ENCODE data around the gene ZNF860.
"Not testable (repeated sequence)": the region's sequence is repeated elsewhere in the genome, so short reads cannot be mapped to it uniquely, and the experiment has no call there.

ZNF860 gene

DNA sequence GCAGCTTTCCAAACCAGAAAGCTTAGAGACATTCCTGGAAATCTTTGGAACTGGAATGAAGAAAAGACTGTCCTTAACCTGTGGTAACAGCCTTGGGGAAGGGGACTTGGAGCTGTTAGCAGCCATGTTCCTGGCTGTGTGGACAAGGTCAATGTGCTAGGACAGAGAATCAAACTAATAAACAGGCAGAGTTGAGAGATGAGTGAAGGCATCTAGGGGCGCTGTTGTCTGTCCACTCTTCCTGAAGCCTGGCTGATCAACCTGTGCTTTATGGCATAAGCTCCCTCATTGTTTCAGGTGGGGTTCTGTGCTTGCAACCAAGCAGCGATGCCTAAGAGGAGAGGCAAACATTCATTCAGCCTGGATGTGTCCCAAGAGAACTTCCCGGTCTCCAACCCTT is 19.3 kb downstream of the ZNF860 start:
- no peak for DNase-seq

DNA sequence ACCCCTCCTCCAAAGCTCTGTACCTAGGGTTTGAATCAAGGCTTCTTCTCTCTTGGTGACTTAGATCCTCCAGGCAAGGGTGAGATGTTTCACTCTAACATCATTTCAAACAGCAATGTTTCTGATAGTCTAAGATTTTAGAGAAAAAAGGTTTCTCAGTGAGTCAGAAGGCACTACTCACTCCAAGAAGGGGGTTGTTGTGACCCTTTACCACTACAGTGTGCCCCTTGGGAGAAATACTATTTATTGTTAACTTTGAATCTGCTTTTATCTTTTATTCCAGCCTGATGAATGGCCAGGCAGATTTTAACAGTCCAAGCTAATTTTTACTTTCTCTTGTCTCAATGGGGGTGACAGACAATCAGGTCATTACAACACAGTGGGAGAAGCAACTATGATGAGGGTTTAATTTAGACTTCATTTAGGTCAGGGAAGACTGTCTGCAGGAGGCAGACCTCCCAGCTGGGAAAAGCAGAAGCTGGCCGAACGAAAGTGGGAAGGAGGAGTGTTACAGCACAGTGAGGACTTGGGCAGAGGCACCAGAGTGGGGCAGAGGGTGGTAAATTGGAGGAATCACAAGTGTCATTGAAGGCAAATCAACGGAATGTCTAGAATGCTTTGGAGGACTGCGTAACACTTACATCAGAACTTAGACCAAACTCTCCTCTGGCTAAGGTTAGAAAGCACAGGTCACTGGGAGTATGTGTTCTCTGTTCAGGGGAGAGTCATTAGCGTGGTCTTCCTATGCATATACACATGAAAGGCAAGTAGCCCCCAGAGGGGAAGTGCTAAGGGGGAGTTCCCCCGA is 21.2 kb downstream of the ZNF860 start:
- no peak for DNase-seq

DNA sequence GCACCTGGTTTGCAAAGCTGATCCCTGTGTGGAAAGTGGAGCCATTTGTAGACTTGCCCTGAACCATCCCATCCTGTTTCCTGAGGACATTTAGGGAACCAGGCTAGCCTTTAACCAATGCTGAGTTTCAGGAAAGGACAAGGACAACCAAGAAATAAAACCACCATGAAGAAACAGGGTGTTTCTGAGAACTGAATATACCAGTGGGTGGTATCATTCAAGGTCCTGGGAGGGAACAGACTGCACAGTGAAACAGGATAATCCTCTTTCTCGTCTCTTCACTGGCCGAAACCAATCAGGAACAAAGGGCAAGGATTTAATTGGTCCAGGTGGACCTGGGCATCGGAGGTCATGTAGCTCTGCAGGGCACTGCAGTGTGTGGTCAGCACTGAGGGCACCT is 21.8 kb downstream of the ZNF860 start:
- no peak for DNase-seq

DNA sequence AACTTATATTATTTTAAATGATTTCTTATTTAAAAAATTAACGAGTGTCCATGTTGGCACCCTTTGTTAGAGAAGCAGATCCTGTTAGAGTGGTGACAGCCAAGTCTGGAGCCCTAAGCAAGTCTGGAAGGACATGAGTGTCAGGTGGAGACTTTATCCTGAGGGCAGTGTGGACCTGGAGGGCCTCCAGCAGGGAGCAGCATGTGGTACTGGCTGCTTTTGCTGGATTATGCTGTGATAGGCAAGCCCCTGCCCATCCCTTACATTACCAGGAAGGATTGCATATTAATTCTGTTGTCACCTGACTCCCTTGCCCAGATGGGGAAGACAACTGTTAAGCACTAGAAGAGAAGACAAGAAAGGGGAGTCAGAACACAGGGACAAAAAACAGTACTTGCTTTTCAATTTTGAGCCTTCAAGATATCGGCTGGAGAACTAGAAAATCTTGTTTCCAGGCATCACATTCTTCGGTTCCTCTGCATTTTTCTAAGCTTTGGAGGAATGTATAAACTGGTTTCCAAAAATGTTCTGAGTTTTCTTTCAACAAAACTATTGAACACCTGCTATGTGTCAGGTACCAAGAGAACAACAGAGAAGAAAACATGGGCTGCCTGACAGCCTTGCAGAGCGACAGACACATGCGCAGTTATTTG is 22.7 kb downstream of the ZNF860 start:
- no peak for DNase-seq

DNA sequence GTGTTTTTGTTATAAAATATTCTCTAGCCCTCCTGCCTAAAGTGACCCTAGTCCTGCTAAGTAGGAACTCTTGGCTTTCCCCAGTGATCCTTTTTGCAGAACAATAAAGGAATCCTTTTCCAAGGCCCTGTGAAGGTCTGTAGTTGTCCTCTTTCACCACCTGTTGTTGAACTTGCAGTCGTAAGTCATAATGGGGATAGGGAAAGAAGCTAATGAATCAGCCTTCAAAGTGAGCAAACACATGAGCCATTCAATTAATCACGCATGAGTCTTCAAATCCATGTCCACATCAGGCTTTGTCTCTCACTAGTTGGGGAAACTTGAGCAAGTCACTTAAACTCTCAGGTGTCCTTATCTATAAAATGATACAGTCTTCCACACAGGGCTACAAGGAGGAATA is 27.6 kb downstream of the ZNF860 start:
- no peak for DNase-seq

DNA sequence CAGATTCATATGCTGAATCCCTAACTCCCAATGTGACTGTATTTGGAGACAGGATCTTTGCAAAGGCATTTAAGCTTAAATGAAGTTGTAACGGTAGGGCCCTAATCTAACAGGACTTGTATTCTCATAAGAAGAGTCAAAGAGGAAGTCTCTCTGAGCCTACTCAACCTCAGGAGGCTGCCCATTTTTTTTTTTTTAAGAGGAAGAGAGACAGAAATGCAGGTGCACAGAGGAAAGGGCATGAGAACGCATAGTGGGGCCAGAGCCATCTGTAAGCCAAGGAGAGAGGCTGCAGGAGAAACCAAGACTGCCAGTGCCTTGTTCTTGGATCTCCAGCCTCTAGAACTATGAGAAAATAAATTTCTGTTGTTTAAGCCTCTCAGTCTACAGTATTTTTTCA is 28.4 kb downstream of the ZNF860 start:
- no peak for DNase-seq

DNA sequence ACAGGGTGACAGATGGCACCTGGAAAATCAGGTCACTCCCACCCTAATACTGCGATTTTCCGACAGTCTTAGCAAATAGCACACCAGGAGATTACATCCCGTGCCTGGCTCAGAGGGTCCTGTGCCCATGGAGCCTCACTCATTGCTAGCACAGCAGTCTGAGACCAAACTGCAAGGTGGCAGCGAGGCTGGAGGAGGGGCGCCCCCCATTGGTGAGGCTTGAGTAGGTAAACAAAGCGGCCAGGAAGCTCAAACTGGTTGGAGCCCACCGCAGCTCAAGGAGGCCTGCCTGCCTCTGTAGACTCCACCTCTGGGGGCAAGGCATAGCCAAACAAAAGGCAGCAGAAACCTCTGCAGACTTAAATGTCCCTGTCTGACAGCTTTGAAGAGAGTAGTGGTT is 29.1 kb downstream of the ZNF860 start:
- not testable (repeated sequence) for DNase-seq

DNA sequence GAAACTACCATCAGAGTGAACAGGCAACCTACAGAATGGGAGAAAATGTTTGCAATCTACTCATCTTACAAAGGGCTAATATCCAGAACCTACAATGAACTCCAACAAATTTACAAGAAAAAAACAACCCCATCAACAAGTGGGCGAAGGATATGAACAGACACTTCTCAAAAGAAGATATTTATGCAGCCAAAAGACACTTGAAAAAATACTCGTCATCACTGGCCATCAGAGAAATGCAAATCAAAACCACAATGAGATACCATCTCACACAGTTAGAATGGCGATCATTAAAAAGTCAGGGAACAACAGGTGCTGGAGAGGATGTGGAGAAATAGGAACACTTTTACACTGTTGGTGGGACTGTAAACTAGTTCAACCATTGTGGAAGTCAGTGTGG is 34.1 kb downstream of the ZNF860 start:
- not testable (repeated sequence) for DNase-seq

DNA sequence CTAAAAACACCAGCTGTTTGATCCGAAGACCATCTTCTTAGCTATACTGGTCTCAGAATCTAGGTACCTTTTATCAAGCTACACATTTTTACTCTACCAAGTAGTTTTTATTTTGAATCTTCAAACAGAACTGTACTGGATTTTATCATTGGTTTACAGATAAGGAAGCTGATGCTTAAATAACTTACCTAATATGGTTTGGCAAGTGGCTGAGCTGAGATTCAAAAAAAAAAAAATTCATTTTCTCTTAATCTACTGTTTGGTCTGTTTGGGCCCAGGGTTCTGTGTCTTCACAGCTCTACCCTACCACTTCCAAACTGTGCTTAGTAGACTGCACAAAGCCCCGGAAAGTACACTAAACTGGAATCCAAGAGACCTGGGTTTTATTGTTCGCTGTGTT is 35.7 kb downstream of the ZNF860 start:
- DNase-seq: no peak

DNA sequence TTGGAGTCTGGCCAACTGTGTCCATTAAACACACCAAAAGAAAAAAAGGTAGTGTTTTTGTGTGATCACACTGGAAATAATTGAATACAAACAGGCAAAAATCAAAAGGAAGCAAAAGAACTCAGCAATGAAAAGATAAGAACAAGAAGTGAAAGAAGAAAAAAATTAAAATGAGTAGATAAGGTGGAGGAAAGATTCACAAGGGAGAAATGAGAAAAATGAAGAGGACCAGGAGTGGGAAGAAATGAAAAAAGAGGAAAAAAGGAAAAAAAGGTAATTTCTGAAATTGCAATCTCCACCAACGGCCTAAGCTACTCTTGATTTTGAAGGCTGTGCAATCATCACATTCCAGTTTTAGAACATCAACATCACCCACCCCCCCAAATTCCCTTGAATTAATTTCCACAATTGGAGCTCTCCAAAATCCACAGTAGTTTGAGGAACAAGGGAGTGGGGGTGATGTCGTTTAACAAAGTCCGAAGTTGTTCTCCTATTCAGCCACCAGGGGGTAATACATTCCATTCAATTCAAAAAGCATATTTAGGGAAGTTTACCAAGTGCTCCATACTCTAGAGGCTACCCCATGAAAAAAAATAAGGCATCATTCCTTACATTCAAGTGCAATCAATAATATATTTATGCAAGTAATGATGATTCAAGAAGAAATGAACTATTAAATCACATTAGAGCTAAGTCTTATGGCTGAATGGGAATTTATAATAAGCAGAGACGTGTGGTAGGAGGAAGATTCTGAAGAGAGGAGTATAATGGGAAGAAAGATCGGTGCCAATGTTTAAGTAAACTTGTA is 37.4 kb downstream of the ZNF860 start:
- DNase-seq: no peak

DNA sequence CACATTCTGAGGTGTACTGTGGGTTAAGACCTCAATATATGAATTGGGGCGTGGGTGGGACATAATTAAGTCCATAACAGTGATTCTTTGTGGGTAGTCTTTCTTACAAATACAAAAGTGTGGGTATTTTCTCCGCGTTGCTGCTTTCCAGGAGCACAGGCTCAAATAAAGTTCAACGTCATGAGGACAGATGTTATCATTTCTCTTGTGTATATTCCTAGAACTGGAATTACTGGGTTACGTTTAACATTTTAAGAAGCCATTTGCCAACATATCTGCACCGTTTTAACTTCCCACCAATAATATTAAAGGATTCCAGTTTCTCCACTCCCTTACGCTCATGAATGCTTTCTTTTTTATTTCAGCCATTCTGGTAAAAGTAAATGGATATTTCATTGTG is 39.6 kb downstream of the ZNF860 start:
- DNase-seq: no peak

DNA sequence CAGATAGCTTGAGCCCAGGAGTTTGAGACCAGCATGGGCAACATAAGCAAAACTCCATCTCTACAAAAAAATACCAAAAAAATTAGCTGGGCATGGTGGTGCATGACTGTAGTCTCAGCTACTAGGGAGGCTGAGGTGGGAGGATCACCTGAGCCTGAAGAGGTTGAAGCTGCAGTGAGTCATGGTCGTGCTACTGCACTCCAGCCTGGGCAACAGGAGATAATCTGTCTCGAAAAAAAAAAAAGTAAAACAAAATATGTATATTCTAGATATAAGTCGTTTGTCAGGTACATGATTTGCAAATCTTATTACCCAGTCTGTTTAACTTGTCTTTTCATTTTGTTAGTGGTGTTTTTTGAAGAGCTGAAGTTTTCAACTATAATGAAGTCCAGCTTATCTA is 40.2 kb downstream of the ZNF860 start:
- DNase-seq: no peak

DNA sequence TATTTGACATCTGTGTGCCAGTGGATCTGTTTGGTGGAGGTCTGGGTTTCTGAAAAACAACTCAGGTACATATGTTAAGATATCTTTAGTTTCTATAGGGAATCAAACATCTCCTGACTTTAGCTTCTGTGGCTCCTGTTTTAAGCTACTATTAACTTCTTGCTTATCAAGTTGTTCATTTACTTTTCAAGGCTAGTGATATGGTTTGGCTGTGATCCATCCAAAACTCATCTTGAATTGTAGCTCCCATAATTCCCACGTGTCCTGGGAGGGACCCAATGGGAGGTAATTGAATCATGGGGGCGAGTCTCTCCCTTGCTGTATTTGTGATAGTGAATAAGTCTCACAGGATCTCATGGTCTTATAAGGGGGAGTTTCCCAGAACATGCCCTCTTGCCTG is 41.4 kb downstream of the ZNF860 start:
- no peak for DNase-seq

DNA sequence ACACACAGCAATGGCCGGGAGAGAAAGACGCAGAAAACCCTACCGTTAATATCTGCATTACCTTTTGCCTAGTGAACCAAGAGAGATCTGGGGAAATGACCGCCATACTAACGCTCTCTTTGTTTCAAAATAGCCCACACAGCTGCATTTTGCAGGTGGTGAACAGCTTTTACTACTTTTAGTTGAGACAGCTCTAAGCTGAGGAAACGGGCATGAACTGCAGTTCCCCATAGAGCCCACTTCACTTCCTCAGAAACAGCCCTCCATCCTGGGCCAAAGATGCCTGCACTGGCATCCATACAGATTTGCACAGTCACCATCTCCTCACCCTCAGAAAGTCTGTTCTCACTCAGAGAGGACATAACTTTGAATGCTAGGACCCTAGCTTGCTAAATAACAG is 45.0 kb downstream of the ZNF860 start:
- no peak for DNase-seq

DNA sequence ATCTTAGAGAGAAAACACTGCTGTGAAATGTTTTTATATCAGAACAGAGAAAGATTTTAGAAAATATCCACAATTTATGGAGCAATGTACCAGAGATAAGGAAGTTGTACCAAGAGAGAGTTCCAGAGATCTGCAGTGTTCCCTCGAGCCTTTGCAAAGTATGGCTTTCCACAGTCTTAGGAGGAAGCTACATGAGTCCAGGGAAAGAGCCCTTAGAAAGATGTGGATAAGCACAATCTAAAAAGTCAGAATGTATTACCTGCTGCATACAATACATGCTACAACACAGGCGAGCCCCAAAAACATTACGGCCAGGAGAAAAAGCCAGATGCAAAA is 56.4 kb downstream of the ZNF860 start:
- DNase-seq: no peak

DNA sequence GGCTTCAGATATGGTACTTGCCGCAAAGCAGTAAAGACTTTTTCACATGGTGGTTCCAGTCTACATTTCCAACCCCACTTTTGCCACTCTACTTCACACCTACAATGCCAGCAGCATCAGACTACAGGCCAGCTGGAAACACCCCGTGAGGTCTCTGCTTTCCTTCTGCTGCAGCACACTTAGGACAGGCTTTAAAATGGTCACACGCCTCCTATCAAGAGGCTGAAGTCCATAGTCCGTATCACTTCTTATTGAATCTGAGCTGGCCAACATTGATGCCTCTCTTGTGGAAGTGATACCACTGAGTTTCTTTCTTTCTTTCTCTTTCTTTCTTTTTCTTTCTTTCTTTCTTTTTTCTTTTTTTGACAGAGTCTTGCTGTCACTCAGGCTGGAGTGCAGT is 59.8 kb downstream of the ZNF860 start:
- DNase-seq: no peak
